DMS 273 (cell line): ENCODE measurements around the gene TNFRSF13B.
"Not testable (repeated sequence)": the region's sequence is repeated elsewhere in the genome, so short reads cannot be mapped to it uniquely, and the experiment has no call there.

Source experiments
- DNase-seq: peaks from one replicate; lab custom pipeline; 2025; ENCODE audit not compliant: unreplicated experiment; lab: John Stamatoyannopoulos, UW

The TNFRSF13B gene

GRCh38 chr17:16961792-16962191 is 10.1 kb downstream of the TNFRSF13B start:
- DNase-seq, result no peak

GRCh38 chr17:16961022-16961421 is 10.9 kb downstream of the TNFRSF13B start:
- not testable (repeated sequence) for DNase-seq

GRCh38 chr17:16955011-16955410 is 16.9 kb downstream of the TNFRSF13B start:
- DNase-seq, result peak; percentile 12

GRCh38 chr17:16954521-16954920 is 17.4 kb downstream of the TNFRSF13B start:
- DNase-seq, result no peak

- no peak for DNase-seq
Measured at GRCh38 chr17:16953841-16954240, 18.1 kb downstream of the TNFRSF13B start.

GRCh38 chr17:16953347-16953746 is 18.6 kb downstream of the TNFRSF13B start:
- no peak for DNase-seq

- no peak for DNase-seq
Measured at GRCh38 chr17:16952401-16952800, 19.5 kb downstream of the TNFRSF13B start.

- no peak for DNase-seq
Measured at GRCh38 chr17:16950488-16950887, 21.4 kb downstream of the TNFRSF13B start.

GRCh38 chr17:16948587-16949376 is 23.1 kb downstream of the TNFRSF13B start:
- DNase-seq, result no peak

- DNase-seq, result no peak
Measured at GRCh38 chr17:16947470-16947869, 24.4 kb downstream of the TNFRSF13B start.

- peak; percentile 38 for DNase-seq
Measured at GRCh38 chr17:16945663-16946218, 26.2 kb downstream of the TNFRSF13B start.

- DNase-seq, result no peak
Measured at GRCh38 chr17:16945136-16945482, 26.8 kb downstream of the TNFRSF13B start.

- no peak for DNase-seq
Measured at GRCh38 chr17:16944334-16945135, 27.4 kb downstream of the TNFRSF13B start.

- no peak for DNase-seq
Measured at GRCh38 chr17:16943541-16944333, 28.2 kb downstream of the TNFRSF13B start.

GRCh38 chr17:16943032-16943352 is 28.9 kb downstream of the TNFRSF13B start:
- DNase-seq, result no peak

- DNase-seq, result no peak
Measured at GRCh38 chr17:16942141-16943031, 29.5 kb downstream of the TNFRSF13B start.

- DNase-seq, result no peak
Measured at GRCh38 chr17:16941072-16942036, 30.6 kb downstream of the TNFRSF13B start.

GRCh38 chr17:16940116-16940881 is 31.6 kb downstream of the TNFRSF13B start:
- no peak for DNase-seq
